HPDE6-E6E7 (cell line): ENCODE measurements around the gene MIPOL1.

ENCODE experiments used
- DNase-seq: peaks from one replicate; pipeline ENCODE4 v3.0.0; 2011; ENCODE audit warnings: missing footprints; ENCODE audit errors: extremely low spot score

Gene MIPOL1

GRCh38 chr14:37597914-37598746 lies 400.4 kb downstream of the MIPOL1 start:
- DNase-seq: no peak

DNA sequence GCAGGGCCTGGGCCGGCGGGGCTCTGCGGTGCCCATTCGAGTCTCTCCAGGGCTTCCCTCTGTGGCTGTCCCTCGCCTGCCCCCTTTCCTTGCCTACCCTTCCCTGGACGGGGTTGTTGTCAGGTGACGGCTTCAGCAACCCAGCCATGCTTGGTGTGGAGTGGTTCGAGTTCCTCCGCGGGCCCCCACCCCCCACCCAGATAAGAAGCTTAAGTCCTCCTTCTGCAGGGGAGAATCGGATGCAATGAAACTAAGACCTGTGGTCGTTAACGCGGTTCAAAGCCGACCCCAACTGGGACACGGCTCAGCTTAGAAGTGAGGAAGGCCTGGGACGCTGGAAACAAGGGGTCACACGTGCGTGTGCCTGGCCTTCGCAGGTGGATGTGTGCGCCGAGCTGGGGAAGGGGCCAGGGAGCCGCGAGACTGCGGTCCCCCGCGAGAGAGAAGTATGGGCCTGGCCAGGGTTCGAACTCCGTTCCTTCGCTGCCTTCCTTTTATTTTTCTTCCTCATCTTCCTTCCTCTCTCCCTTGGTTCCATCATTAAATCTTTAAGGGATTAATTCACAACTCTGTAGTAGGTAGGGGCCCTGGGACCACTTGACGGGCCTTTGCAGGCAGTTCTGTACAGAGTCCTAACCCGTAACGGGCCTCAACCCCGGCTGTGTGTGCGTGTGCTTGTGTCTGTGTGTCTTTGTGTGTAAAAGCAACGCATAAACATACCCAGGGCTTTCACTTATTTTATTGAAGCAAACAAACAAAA lies 401.2 kb downstream of the MIPOL1 start:
- DNase-seq: no peak

GRCh38 chr14:37599507-37600368 lies 402.0 kb downstream of the MIPOL1 start:
- DNase-seq: no peak

GRCh38 chr14:37600880-37601741 lies 403.4 kb downstream of the MIPOL1 start:
- DNase-seq: no peak

- DNase-seq: no peak
Observed at GRCh38 chr14:37601865-37602264, 404.1 kb downstream of the MIPOL1 start.
